Neural cell (in vitro differentiated cells): Measurements from ENCODE around the gene FTCD. TPM values are rescaled to one million over a fixed set of nuclear protein-coding genes. Genes with fewer than 3 reads are reported as not detected.

Experiments used
- H2AFZ ChIP-seq: fragments of 200-600, 300-800 bp; sonication (generic), shearing (Covaris generic); 2 replicates; pipeline ENCODE4 v1.6.0; 2014; ENCODE audit warnings: low read depth, mild to moderate bottlenecking, antibody characterized with exemption, low read length, moderate library complexity
- H3F3A ChIP-seq: fragments of 200-600 bp; shearing (Covaris generic); 2 replicates; pipeline ENCODE4 v1.6.1; 2016; ENCODE audit warnings: mild to moderate bottlenecking, moderate library complexity, mixed read lengths, antibody characterized with exemption, low read length; ENCODE audit not compliant: insufficient read depth, poor library complexity, severe bottlenecking
- H3K27ac ChIP-seq: fragments of 200-600, 300-800 bp; sonication (generic), shearing (Covaris generic); 2 replicates; pipeline ENCODE4 v1.5.1; 2014; ENCODE audit warnings: mild to moderate bottlenecking, low read length, moderate library complexity
- H3K27me3 ChIP-seq: fragments of 300-800, 200-600 bp; sonication (generic), shearing (Covaris generic); 2 replicates; pipeline ENCODE4 v1.6.0; 2014; ENCODE audit warnings: mild to moderate bottlenecking, low read depth, low read length, moderate library complexity; ENCODE audit not compliant: insufficient read depth
- H3K36me3 ChIP-seq: fragments of 300-800, 200-600 bp; sonication (generic), shearing (Covaris generic); 2 replicates; pipeline ENCODE4 v1.5.1; 2014; ENCODE audit warnings: mild to moderate bottlenecking, antibody characterized with exemption, low read length, moderate library complexity; ENCODE audit not compliant: insufficient read depth
- H3K4me2 ChIP-seq: fragments of 300-800, 200-600 bp; sonication (generic), shearing (Covaris generic); 2 replicates; pipeline ENCODE4 v1.6.0; 2014; ENCODE audit warnings: mild to moderate bottlenecking, low read length
- H3K4me3 ChIP-seq: fragments of 300-800, 200-600 bp; sonication (generic), shearing (Covaris generic); 2 replicates; pipeline ENCODE4 v1.5.1; 2014; ENCODE audit warnings: mild to moderate bottlenecking, low read length, moderate library complexity
- H3K79me2 ChIP-seq: fragments of 200-600 bp; shearing (Covaris generic); replicated peaks from 2 replicates; pipeline ENCODE4 v1.6.0; 2014; ENCODE audit warnings: mild to moderate bottlenecking, low read length, moderate library complexity; ENCODE audit not compliant: insufficient read depth
- H3K9ac ChIP-seq: fragments of 300-800, 200-600 bp; sonication (generic), shearing (Covaris generic); 2 replicates; pipeline ENCODE4 v1.6.1; 2016; ENCODE audit warnings: mild to moderate bottlenecking, low read length, mixed read lengths
- H3K9me2 ChIP-seq: fragments of 200-600 bp; shearing (Covaris generic); 2 replicates; pipeline ENCODE4 v1.6.1; 2016; ENCODE audit warnings: mild to moderate bottlenecking, low read length, mixed read lengths; ENCODE audit not compliant: insufficient read depth
- H3K9me3 ChIP-seq: fragments of 200-600, 300-800 bp; sonication (generic), shearing (Covaris generic); 2 replicates; pipeline ENCODE4 v1.6.1; 2016; ENCODE audit warnings: mild to moderate bottlenecking, mixed run types, low read length, moderate library complexity, mixed read lengths
- H4K20me1 ChIP-seq: fragments of 200-600 bp; shearing (Covaris generic); 2 replicates; pipeline ENCODE4 v1.6.1; 2016; ENCODE audit warnings: mild to moderate bottlenecking, mixed run types; ENCODE audit not compliant: insufficient read depth
- CTCF ChIP-seq: fragments of 450-650 bp; IDR thresholded peaks from 2 replicates; pipeline ENCODE4 v1.5.1; 2014; ENCODE audit warnings: antibody characterized with exemption, mild to moderate bottlenecking, moderate library complexity; ENCODE audit not compliant: poor library complexity, severe bottlenecking
- EP300 ChIP-seq: fragments of 450-650 bp; conservative IDR thresholded peaks from 2 replicates; pipeline ENCODE4 v1.6.1; 2014; ENCODE audit warnings: antibody characterized with exemption, mild to moderate bottlenecking, moderate library complexity; ENCODE audit not compliant: poor library complexity, severe bottlenecking
- EZH2 ChIP-seq: fragments of 200-600, 300-800 bp; shearing (Covaris generic), sonication (generic); IDR thresholded peaks from 2 replicates; pipeline ENCODE4 v1.6.1; 2014; ENCODE audit warnings: antibody characterized with exemption, low read length, borderline replicate concordance, mild to moderate bottlenecking; ENCODE audit not compliant: insufficient read depth, poor library complexity, severe bottlenecking
- MXI1 ChIP-seq: fragments of 450-650 bp; conservative IDR thresholded peaks from 2 replicates; pipeline ENCODE4 v1.6.1; 2014; ENCODE audit warnings: antibody characterized with exemption, mild to moderate bottlenecking; ENCODE audit not compliant: poor library complexity, severe bottlenecking
- POLR2AphosphoS5 ChIP-seq: IDR thresholded peaks from 2 replicates; pipeline ENCODE4 v1.6.1; 2012
- RAD21 ChIP-seq: fragments of 450-650 bp; conservative IDR thresholded peaks from 2 replicates; pipeline ENCODE4 v1.6.1; 2014; ENCODE audit warnings: antibody characterized with exemption, mild to moderate bottlenecking, moderate library complexity
- REST ChIP-seq: IDR thresholded peaks from 2 replicates; pipeline ENCODE4 v1.6.1; 2012; ENCODE audit warnings: borderline replicate concordance
- SMC3 ChIP-seq: fragments of 450-650 bp; conservative IDR thresholded peaks from 2 replicates; pipeline ENCODE4 v1.6.1; 2014; ENCODE audit warnings: antibody characterized with exemption, mild to moderate bottlenecking, moderate library complexity; ENCODE audit not compliant: poor library complexity
- TAF1 ChIP-seq: IDR thresholded peaks from 2 replicates; pipeline ENCODE4 v1.6.1; 2012; ENCODE audit warnings: low read depth
- polyA plus RNA-seq: library from polyadenylated mRNA; depleted of rRNA; stranded (reverse); fragments of >200 nt; gene quantifications from 2 replicates; pipeline ENCODE4 v1.2.3, GENCODE V29; 2014

FTCD gene
- polyA plus RNA-seq, 1 donor from 2014 or later: 2.0 TPM

- Histone ChIP-seq H3F3A (no peaks in the 10 kb centered on the region), H3K36me3 (no peaks in the 10 kb centered on the region), H3K27ac (no peak overlapping the region), H3K79me2 (no peaks in the 10 kb centered on the region), H3K9me2 (no peaks in the 10 kb centered on the region), H3K4me2 (no peak overlapping the region), H3K27me3 (no peaks in the 10 kb centered on the region), H4K20me1 (no peaks in the 10 kb centered on the region), H2AFZ (no peak overlapping the region), H3K9ac (no peak overlapping the region), H3K9me3 (no peaks in the 10 kb centered on the region), H3K4me3 (no peak overlapping the region)
- no peak for TF ChIP-seq SMC3
- no peak for TF ChIP-seq TAF1
- TF ChIP-seq REST: no peak
- no peak for TF ChIP-seq POLR2AphosphoS5
- TF ChIP-seq CTCF: no peak
- no peak for TF ChIP-seq RAD21
- TF ChIP-seq EZH2: no peak
- no peak for TF ChIP-seq MXI1
- no peak for TF ChIP-seq EP300
Observed at GRCh38 chr21:46152927-46153246, 2.5 kb downstream of the FTCD start.

GRCh38 chr21:46151989-46152926 lies 3.1 kb downstream of the FTCD start:
- no peaks in the 10 kb centered on the region for H3K79me2 ChIP-seq
- no peak overlapping the region for H3K9ac ChIP-seq
- no peaks in the 10 kb centered on the region for H4K20me1 ChIP-seq
- no peaks in the 10 kb centered on the region for H3K9me3 ChIP-seq
- H3K9me2 ChIP-seq: no peaks in the 10 kb centered on the region
- no peaks in the 10 kb centered on the region for H3K36me3 ChIP-seq
- H3K4me2 ChIP-seq: no peak overlapping the region
- no peak overlapping the region for H3K27ac ChIP-seq
- no peak overlapping the region for H2AFZ ChIP-seq
- TF ChIP-seq REST (no peak), POLR2AphosphoS5 (no peak), MXI1 (no peak), TAF1 (no peak), SMC3 (no peak), EP300 (no peak), EZH2 (no peak), CTCF (no peak), RAD21 (no peak)
- no peak overlapping the region for H3K4me3 ChIP-seq
- no peaks in the 10 kb centered on the region for H3K27me3 ChIP-seq
- no peaks in the 10 kb centered on the region for H3F3A ChIP-seq
